Measurements from ENCODE around the gene IVD. TPM values are rescaled to one million over a fixed set of nuclear protein-coding genes. Genes with fewer than 3 reads are reported as not detected.

Gene IVD
- total RNA-seq, 1 donor from 2014 or later: 41.1 TPM

- DNase-seq (ENCODE audit: low read depth): no peak
- no peak for TF ChIP-seq CTCF (IDR thresholded peaks at IDR 0.05; ENCODE audit: insufficient read depth, low read length, poor library complexity, severe bottlenecking)
- peaks cover 25% of the 10 kb centered on the region for H3K27me3 ChIP-seq (ENCODE audit: control insufficient read depth, insufficient read depth, low read length)
- H3K36me3 ChIP-seq (ENCODE audit: control insufficient read depth, insufficient read depth, low read length): no peaks in the 10 kb centered on the region
- no peak overlapping the region for H3K4me3 ChIP-seq (ENCODE audit: low read depth, low read length)
Observed at GRCh38 chr15:40360015-40360414, 45.6 kb upstream of the IVD start.

GRCh38 chr15:40361640-40362039 lies 44.0 kb upstream of the IVD start:
- Histone ChIP-seq H3K4me3 (ENCODE audit: low read depth, low read length) (no peak overlapping the region), H3K27me3 (ENCODE audit: control insufficient read depth, insufficient read depth, low read length) (peaks cover 25% of the 10 kb centered on the region), H3K36me3 (ENCODE audit: control insufficient read depth, insufficient read depth, low read length) (no peaks in the 10 kb centered on the region)
- DNase-seq (ENCODE audit: low read depth): no peak
- no peak for TF ChIP-seq CTCF (IDR thresholded peaks at IDR 0.05; ENCODE audit: insufficient read depth, low read length, poor library complexity, severe bottlenecking)

- Histone ChIP-seq H3K27me3 (ENCODE audit: control insufficient read depth, insufficient read depth, low read length) (peaks cover 27% of the 10 kb centered on the region), H3K4me3 (ENCODE audit: low read depth, low read length) (no peak overlapping the region), H3K36me3 (ENCODE audit: control insufficient read depth, insufficient read depth, low read length) (no peaks in the 10 kb centered on the region)
- no peak for TF ChIP-seq CTCF (IDR thresholded peaks at IDR 0.05; ENCODE audit: insufficient read depth, low read length, poor library complexity, severe bottlenecking)
- no peak for DNase-seq (ENCODE audit: low read depth)
Observed at GRCh38 chr15:40363611-40364010, 42.0 kb upstream of the IVD start.

GRCh38 chr15:40364251-40364650 lies 41.3 kb upstream of the IVD start:
- Histone ChIP-seq H3K27me3 (ENCODE audit: control insufficient read depth, insufficient read depth, low read length) (peaks cover 23% of the 10 kb centered on the region), H3K36me3 (ENCODE audit: control insufficient read depth, insufficient read depth, low read length) (no peaks in the 10 kb centered on the region), H3K4me3 (ENCODE audit: low read depth, low read length) (no peak overlapping the region)
- no peak for DNase-seq (ENCODE audit: low read depth)
- TF ChIP-seq CTCF (IDR thresholded peaks at IDR 0.05; ENCODE audit: insufficient read depth, low read length, poor library complexity, severe bottlenecking): no peak

- no peak for TF ChIP-seq CTCF (IDR thresholded peaks at IDR 0.05; ENCODE audit: insufficient read depth, low read length, poor library complexity, severe bottlenecking)
- Histone ChIP-seq H3K4me3 (ENCODE audit: low read depth, low read length) (no peak overlapping the region), H3K36me3 (ENCODE audit: control insufficient read depth, insufficient read depth, low read length) (no peaks in the 10 kb centered on the region), H3K27me3 (ENCODE audit: control insufficient read depth, insufficient read depth, low read length) (peaks cover 26% of the 10 kb centered on the region)
- no peak for DNase-seq (ENCODE audit: low read depth)
Observed at GRCh38 chr15:40365016-40365415, 40.6 kb upstream of the IVD start.

- H3K4me3 ChIP-seq (ENCODE audit: low read depth, low read length): no peak overlapping the region
- no peak for DNase-seq (ENCODE audit: low read depth)
- no peaks in the 10 kb centered on the region for H3K36me3 ChIP-seq (ENCODE audit: control insufficient read depth, insufficient read depth, low read length)
- TF ChIP-seq CTCF (IDR thresholded peaks at IDR 0.05; ENCODE audit: insufficient read depth, low read length, poor library complexity, severe bottlenecking): no peak
- H3K27me3 ChIP-seq (ENCODE audit: control insufficient read depth, insufficient read depth, low read length): peaks cover 30% of the 10 kb centered on the region
Observed at GRCh38 chr15:40365624-40366456, 39.8 kb upstream of the IVD start.

Measured in kidney epithelial cell (primary cell).